H1 (cell line): ENCODE measurements around the gene SNRK. TPM values are rescaled to one million over a fixed set of nuclear protein-coding genes. Genes with fewer than 3 reads are reported as not detected.

ENCODE experiments used
- CTCF ChIA-PET: fragments of 300-600 bp; sonication (Branson Sonifier 250); formaldehyde crosslinking; loops from one replicate; lab custom pipeline; 2021; ENCODE audit not compliant: partially characterized antibody; lab: Charles Lee
- POLR2A ChIA-PET: fragments of 300-600 bp; sonication (Branson Sonifier 250); formaldehyde crosslinking; loops from one replicate; lab custom pipeline; 2021; ENCODE audit warnings: inconsistent platforms; ENCODE audit not compliant: partially characterized antibody; lab: Charles Lee
- DNase-seq, 2 experiments: peaks; one replicate each; pipeline versions ENCODE4 v3.0.0 to v3.0.0-alpha.2; 2010 to 2022; ENCODE audit warnings: low spot score in 2 of 2, low read depth in 1 of 2, mixed read lengths in 1 of 2
- FAIRE-seq: peaks from 2 replicates; lab custom pipeline; 2011; peaks lifted over from hg19 to GRCh38; lab: Jason Lieb, UNC
- H2AFZ ChIP-seq: 2 replicates; pipeline ENCODE4 v1.8.1; 2012; ENCODE audit warnings: low read length, inconsistent platforms
- H2AK5ac ChIP-seq: 2 replicates; pipeline ENCODE4 v1.6.1; 2013; ENCODE audit warnings: low read depth, low read length
- H2BK120ac ChIP-seq: replicated peaks from 2 replicates; pipeline ENCODE3; 2013; ENCODE audit warnings: low read depth, low read length, inconsistent platforms
- H2BK12ac ChIP-seq: 2 replicates; pipeline ENCODE4 v1.6.1; 2013; ENCODE audit warnings: low read depth, low read length
- H2BK15ac ChIP-seq: 2 replicates; pipeline ENCODE4 v1.6.1; 2013; ENCODE audit warnings: low read length
- H2BK20ac ChIP-seq: 2 replicates; pipeline ENCODE4 v1.6.1; 2013; ENCODE audit warnings: low read length
- H2BK5ac ChIP-seq: 2 replicates; pipeline ENCODE4 v1.6.1; 2013; ENCODE audit warnings: low read depth, low read length
- H3K14ac ChIP-seq: 2 replicates; pipeline ENCODE4 v1.6.1; 2013; ENCODE audit warnings: inconsistent platforms; ENCODE audit not compliant: insufficient read length
- H3K18ac ChIP-seq: 2 replicates; pipeline ENCODE4 v1.6.1; 2013; ENCODE audit warnings: low read length; ENCODE audit errors: extremely low read depth
- H3K23ac ChIP-seq: 2 replicates; pipeline ENCODE4 v1.6.1; 2013; ENCODE audit warnings: inconsistent platforms; ENCODE audit not compliant: insufficient read length
- H3K23me2 ChIP-seq: 2 replicates; pipeline ENCODE4 v1.6.1; 2013; ENCODE audit warnings: low read depth, low read length
- H3K27ac ChIP-seq: 2 replicates; pipeline ENCODE4 v1.6.1; 2011; ENCODE audit warnings: low read depth, low read length, inconsistent platforms
- H3K27me3 ChIP-seq, 4 experiments: replicated peaks in 1 of 4; 1 replicate in 1 of 4; 2 replicates in 3 of 4; pipeline versions ENCODE4 v1.6.1 to v1.8.1; 2011 to 2013; ENCODE audit warnings: low read length in 3 of 4, mild to moderate bottlenecking in 3 of 4, inconsistent platforms in 2 of 4, mixed read lengths in 2 of 4, moderate library complexity in 1 of 4; ENCODE audit not compliant: control insufficient read depth in 3 of 4, insufficient read depth in 3 of 4; ENCODE audit errors: extremely low read depth in 1 of 4
- H3K36me3 ChIP-seq, 4 experiments: 2 replicates each; pipeline versions ENCODE4 v1.6.1 to v1.8.1; 2011 to 2013; ENCODE audit warnings: mild to moderate bottlenecking in 4 of 4, low read length in 3 of 4, moderate library complexity in 2 of 4, control low read depth in 1 of 4, inconsistent platforms in 1 of 4; ENCODE audit not compliant: insufficient read depth in 4 of 4, control insufficient read depth in 2 of 4
- H3K4ac ChIP-seq: replicated peaks from 2 replicates; pipeline ENCODE3; 2013; ENCODE audit warnings: low read length, low read depth, mixed read lengths, inconsistent platforms; ENCODE audit not compliant: insufficient read length
- H3K4me1 ChIP-seq, 4 experiments: replicated peaks in 1 of 4; 1 replicate in 1 of 4; 2 replicates in 3 of 4; pipeline versions ENCODE4 v1.6.1 to v1.8.1; 2011 to 2013; ENCODE audit warnings: low read length in 3 of 4, inconsistent platforms in 2 of 4, mixed read lengths in 1 of 4; ENCODE audit not compliant: insufficient read depth in 4 of 4, control insufficient read depth in 3 of 4
- H3K4me2 ChIP-seq, 2 experiments: 2 replicates each; pipeline versions ENCODE4 v1.6.1 to v1.8.1; 2011 to 2013; ENCODE audit warnings: low read depth in 2 of 2, low read length in 2 of 2, control low read depth in 1 of 2, inconsistent platforms in 1 of 2, mild to moderate bottlenecking in 1 of 2; ENCODE audit not compliant: insufficient read depth in 1 of 2
- H3K4me3 ChIP-seq, 4 experiments: fragments of 200-600, 300-600 bp in 1 of 4; sonication (generic), shearing (Covaris generic), sonication (Bioruptor Twin) in 1 of 4; 2 replicates each; pipeline versions ENCODE4 v1.5.1 to v1.8.1; 2011 to 2016; ENCODE audit warnings: low read length in 4 of 4, low read depth in 3 of 4, control low read depth in 2 of 4, inconsistent platforms in 2 of 4, mild to moderate bottlenecking in 2 of 4, mixed read lengths in 1 of 4, moderate library complexity in 1 of 4; ENCODE audit not compliant: insufficient read depth in 2 of 4; ENCODE audit errors: extremely low read depth in 1 of 4
- H3K56ac ChIP-seq: replicated peaks from 2 replicates; pipeline ENCODE3; 2013; ENCODE audit warnings: low read depth, mild to moderate bottlenecking, mixed read lengths, low read length, inconsistent platforms; ENCODE audit not compliant: insufficient read length
- H3K79me1 ChIP-seq: 2 replicates; pipeline ENCODE4 v1.6.1; 2013; ENCODE audit warnings: low read depth, low read length, control low read depth
- H3K79me2 ChIP-seq, 2 experiments: 2 replicates each; pipeline versions ENCODE4 v1.6.1 to v1.8.1; 2012 to 2013; ENCODE audit warnings: low read length in 2 of 2, mild to moderate bottlenecking in 2 of 2, inconsistent platforms in 1 of 2; ENCODE audit not compliant: insufficient read depth in 2 of 2, control insufficient read depth in 1 of 2
- H3K9ac ChIP-seq, 4 experiments: replicated peaks in 1 of 4; 1 replicate in 1 of 4; 2 replicates in 3 of 4; pipeline versions ENCODE4 v1.6.1 to v1.8.1; 2011 to 2013; ENCODE audit warnings: low read depth in 3 of 4, low read length in 3 of 4, control low read depth in 2 of 4, mild to moderate bottlenecking in 2 of 4, moderate library complexity in 2 of 4, inconsistent platforms in 1 of 4; ENCODE audit errors: extremely low read depth in 1 of 4
- H3K9me3 ChIP-seq, 2 experiments: 2 replicates each; pipeline versions ENCODE4 v1.6.1 to v1.8.1; 2012 to 2013; ENCODE audit warnings: mild to moderate bottlenecking in 2 of 2, moderate library complexity in 2 of 2, control low read depth in 1 of 2, inconsistent platforms in 1 of 2, low read depth in 1 of 2, low read length in 1 of 2, mixed read lengths in 1 of 2; ENCODE audit not compliant: insufficient read depth in 2 of 2
- H4K20me1 ChIP-seq, 2 experiments: replicated peaks in 1 of 2; 2 replicates each; pipeline versions ENCODE3 to v1.8.1; 2011 to 2013; ENCODE audit warnings: inconsistent platforms in 2 of 2, low read length in 2 of 2, mild to moderate bottlenecking in 1 of 2; ENCODE audit not compliant: insufficient read depth in 2 of 2, control insufficient read depth in 1 of 2
- H4K5ac ChIP-seq: 2 replicates; pipeline ENCODE4 v1.6.1; 2013; ENCODE audit warnings: low read length, low read depth, mixed read lengths, inconsistent platforms; ENCODE audit not compliant: insufficient read length
- H4K8ac ChIP-seq: 2 replicates; pipeline ENCODE4 v1.8.0; 2013; ENCODE audit warnings: mild to moderate bottlenecking, moderate library complexity, low read length, inconsistent platforms; ENCODE audit not compliant: insufficient read depth; ENCODE audit errors: extremely low read depth
- H4K91ac ChIP-seq: replicated peaks from 2 replicates; pipeline ENCODE3; 2013; ENCODE audit warnings: low read length, mixed read lengths, inconsistent platforms; ENCODE audit not compliant: insufficient read length
- CBX5 ChIP-seq: fragments of 300-800, 300-1000 bp; sonication (generic); IDR thresholded peaks from 2 replicates; pipeline ENCODE4 v1.7.1; 2016; ENCODE audit warnings: antibody characterized with exemption, low read length, low read depth
- JUND ChIP-seq: IDR thresholded peaks from 2 replicates; pipeline ENCODE4 v1.6.1; 2011; ENCODE audit warnings: mild to moderate bottlenecking, improper control_type of control experiment, low read length
- KDM5A ChIP-seq: fragments of 200-600 bp; IDR thresholded peaks from 2 replicates; pipeline ENCODE4 v1.7.1; 2012; ENCODE audit warnings: mild to moderate bottlenecking, low read length, inconsistent platforms, mixed read lengths
- RAD21 ChIP-seq, 2 experiments: IDR thresholded peaks in 1 of 2; conservative IDR thresholded peaks in 1 of 2; 2 replicates each; pipeline ENCODE4 v1.6.1; 2011; ENCODE audit warnings: low read depth in 2 of 2, low read length in 2 of 2, improper control_type of control experiment in 1 of 2, inconsistent platforms in 1 of 2, mild to moderate bottlenecking in 1 of 2, moderate library complexity in 1 of 2
- TBP ChIP-seq: IDR thresholded peaks from 2 replicates; pipeline ENCODE4 v1.6.1; 2011; ENCODE audit warnings: low read depth, low read length, improper control_type of control experiment
- WGBS, 2 experiments: shearing (Covaris generic) in 1 of 2; methylation state at CpG; one replicate each; pipeline versions ENCODE4 v1.1.6 to v1.1.7; 2013 to 2015; ENCODE audit warnings: low lambda C conversion rate in 2 of 2, mixed read lengths in 2 of 2, inconsistent platforms in 1 of 2, low coverage in 1 of 2, missing lambda C conversion rate in 1 of 2; ENCODE audit not compliant: insufficient replicate concordance in 2 of 2, insufficient coverage in 1 of 2, insufficient read length in 1 of 2; ENCODE audit errors: extremely low coverage in 1 of 2, missing lambda C conversion rate in 1 of 2; 5-methylcytosine and 5-hydroxymethylcytosine counted together
- polyA plus RNA-seq, 7 experiments: library from polyadenylated mRNA; depleted of rRNA in 3 of 7; stranded (reverse) in 5 of 7; unstranded in 2 of 7; fragments of >200 nt in 5 of 7; fragments of 200-250 nt in 2 of 7; gene quantifications; 1 replicate in 5 of 7; 2 replicates in 1 of 7; 4 replicates in 1 of 7; pipeline versions ENCODE4 v1.2.1 to v1.2.3, GENCODE V29; 2011 to 2013; ENCODE audit warnings: missing spikeins in 2 of 7, mixed read lengths in 2 of 7
- total RNA-seq: library from RNA; stranded (reverse); fragmentation: NEBNext Ultra II Directional; extraction: Animal tissue kit (Norgen Biotek cat#: 25700); gene quantifications from 2 replicates; pipeline ENCODE4 v1.2.1, GENCODE V29; 2021

The SNRK gene
- total and polyA plus RNA-seq, 2 of the 8 experiments (the other 6 are each of a cell fraction or from before 2014, with no cell fraction given): 4.4 to 11.7 TPM

DNA sequence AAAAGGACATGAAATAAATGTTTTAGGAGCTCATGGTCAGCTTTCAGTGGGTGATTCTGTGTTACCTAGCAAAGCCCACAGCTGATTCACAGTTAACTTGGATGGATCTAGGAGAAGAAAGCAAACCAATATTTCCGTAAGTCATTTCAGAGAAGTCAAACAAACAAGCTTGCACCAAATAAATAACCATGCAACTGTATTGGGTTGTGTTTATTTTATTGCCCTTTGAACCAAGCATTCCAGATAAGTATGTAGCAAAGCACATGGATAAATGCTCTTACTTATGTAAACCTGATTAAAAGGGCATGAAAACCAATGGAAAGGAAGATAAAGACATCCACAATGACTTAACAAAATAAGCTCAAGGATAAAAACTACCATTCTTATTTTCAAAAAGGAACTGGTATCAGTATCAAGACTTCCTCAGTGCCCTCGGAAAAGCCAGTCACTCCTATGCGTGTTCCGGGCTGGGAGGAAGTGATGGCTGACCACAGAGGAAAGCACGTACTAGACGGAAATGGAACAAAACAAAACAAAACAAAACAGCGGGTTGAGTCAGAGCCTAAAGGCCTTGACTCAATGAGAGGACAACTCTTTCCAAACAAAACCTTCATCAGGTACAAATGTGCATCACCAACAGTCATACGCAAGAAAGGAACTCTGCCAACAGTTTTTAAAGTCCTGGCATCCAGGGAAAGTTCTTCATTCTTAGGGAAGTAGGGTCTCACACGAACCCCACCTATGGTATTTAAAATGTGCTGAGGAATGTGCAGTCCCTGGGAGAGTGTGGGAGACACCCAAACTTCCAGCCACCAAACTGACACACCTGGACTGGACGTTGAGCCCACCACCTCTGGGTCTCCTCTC lies 103.3 kb downstream of the SNRK start:
- Histone ChIP-seq H3K9me3 (no peaks in the 10 kb centered on the region), H3K18ac (no peak overlapping the region), H3K9ac (no peak overlapping the region), H4K8ac (no peak overlapping the region), H3K27ac (no peak overlapping the region), H2BK5ac (no peak overlapping the region), H3K4ac (no peak overlapping the region), H4K20me1 (no peaks in the 10 kb centered on the region), H3K79me2 (no peaks in the 10 kb centered on the region), H2AFZ (no peak overlapping the region), H3K4me3 (no peak overlapping the region), H2AK5ac (no peak overlapping the region), H3K4me2 (no peak overlapping the region), H3K36me3 (peaks cover 0 to 5% (median 0%) of the 10 kb centered on the region in 4 experiments; a peak in 1 of 8 replicates), H2BK15ac (no peak overlapping the region), H4K5ac (no peak overlapping the region), H3K27me3 (no peaks in the 10 kb centered on the region), H3K14ac (no peak overlapping the region), H3K23me2 (peaks cover 4% of the 10 kb centered on the region; the same call in 1 of the 2 replicates), H2BK120ac (no peak overlapping the region), H3K23ac (no peak overlapping the region), H2BK20ac (no peak overlapping the region), H3K79me1 (no peaks in the 10 kb centered on the region), H3K56ac (no peak overlapping the region), H3K4me1 (peaks cover 3 to 7% (median 4%) of the 10 kb centered on the region in 4 experiments; a peak in 6 of 7 replicates), H4K91ac (no peak overlapping the region), H2BK12ac (no peak overlapping the region)
- CTCF ChIA-PET: interaction anchor here (1.4 to 2.4 kb wide), 5 partner anchors 10 to 113 kb away, joined by 4 to 10 read pairs (median 5); no protein-coding TSS in a partner anchor
- no peak for FAIRE-seq
- POLR2A ChIA-PET: interaction anchor here (0.6 kb wide), 1 partner anchor 121 kb away, joined by 3 read pairs; no protein-coding TSS in a partner anchor
- no peak for TF ChIP-seq JUND
- no peak for TF ChIP-seq TBP
- no peak for TF ChIP-seq CBX5
- TF ChIP-seq KDM5A: no peak
- TF ChIP-seq RAD21 (IDR thresholded peaks at IDR 0.05 in 1 of 2, conservative IDR thresholded peaks at IDR 0.05 in 1 of 2; ENCODE audit: low read depth in 2 of 2, low read length in 2 of 2): no peak
- WGBS, 2 experiments: 90% methylated on average over 10 of the region's 10 CpGs; no CpG with 5 or more reads in 1 of the 2 experiments
- no peak for DNase-seq
